GM19099 (cell line): Measurements from ENCODE around the gene BARX2.

Source experiments
- POLR2A ChIP-seq: IDR thresholded peaks from 3 replicates; pipeline ENCODE4 v1.6.1; 2011; ENCODE audit warnings: low read depth; ENCODE audit not compliant: insufficient read length; ENCODE audit errors: extremely low read depth

Gene BARX2

DNA sequence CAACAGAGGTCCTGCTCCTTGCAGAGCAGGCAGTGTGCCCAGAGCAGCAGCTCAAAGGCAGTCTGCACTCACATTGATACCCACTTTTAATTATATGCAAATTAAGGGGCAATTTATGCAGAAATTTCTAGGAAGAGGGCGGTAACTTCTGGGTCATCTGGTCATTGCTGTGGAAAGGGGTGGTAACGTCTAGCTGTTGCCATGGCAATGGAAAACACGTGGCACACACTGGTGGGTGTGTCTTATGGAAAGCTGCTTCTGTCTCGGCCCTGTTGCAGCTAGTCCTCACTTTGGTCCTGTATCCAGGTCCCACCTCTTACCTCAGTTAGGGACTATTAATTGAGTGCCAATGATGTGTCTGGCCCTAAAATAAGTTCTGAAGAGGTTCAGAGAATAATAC lies 36.8 kb downstream of the BARX2 start:
- no peak for TF ChIP-seq POLR2A

DNA sequence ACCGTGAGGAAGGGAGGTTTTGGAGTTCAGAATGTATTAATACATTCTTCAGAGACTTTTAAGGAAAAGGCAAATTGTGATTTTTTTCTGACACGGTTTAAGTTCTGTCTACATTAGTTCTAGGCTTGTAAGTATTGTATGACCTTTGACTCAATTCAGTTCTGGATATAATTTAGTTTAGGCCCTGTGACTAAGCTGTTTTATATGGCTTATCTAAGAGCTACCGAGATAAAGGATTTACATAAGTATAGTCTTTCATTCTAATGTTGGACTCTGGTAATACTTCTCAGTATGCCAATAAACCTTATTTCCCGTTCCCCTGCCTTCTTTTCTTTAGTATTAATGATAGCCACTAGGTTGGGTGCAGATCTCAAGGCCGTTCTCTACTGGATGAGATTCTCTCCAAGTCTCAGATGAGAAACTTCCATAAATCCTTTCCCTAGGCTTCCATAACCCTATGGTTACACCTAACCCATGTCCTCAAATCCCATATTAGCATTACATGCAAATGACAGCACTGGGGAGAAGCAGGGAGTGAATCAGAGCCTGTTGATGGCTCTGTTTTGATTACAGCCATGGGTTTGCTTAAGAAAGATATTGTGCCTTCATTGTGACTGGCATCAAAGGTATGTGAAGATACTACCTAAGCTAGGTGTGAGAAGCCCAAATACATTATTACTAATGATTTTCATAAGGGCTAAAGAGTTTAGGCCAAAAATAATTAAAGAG lies 38.7 kb downstream of the BARX2 start:
- TF ChIP-seq POLR2A: no peak

- TF ChIP-seq POLR2A: no peak
Measured at GRCh38 chr11:129416080-129416820, 40.6 kb downstream of the BARX2 start.

- no peak for TF ChIP-seq POLR2A
Measured at GRCh38 chr11:129417458-129417857, 41.8 kb downstream of the BARX2 start.

- no peak for TF ChIP-seq POLR2A
Measured at GRCh38 chr11:129418039-129418438, 42.4 kb downstream of the BARX2 start.

DNA sequence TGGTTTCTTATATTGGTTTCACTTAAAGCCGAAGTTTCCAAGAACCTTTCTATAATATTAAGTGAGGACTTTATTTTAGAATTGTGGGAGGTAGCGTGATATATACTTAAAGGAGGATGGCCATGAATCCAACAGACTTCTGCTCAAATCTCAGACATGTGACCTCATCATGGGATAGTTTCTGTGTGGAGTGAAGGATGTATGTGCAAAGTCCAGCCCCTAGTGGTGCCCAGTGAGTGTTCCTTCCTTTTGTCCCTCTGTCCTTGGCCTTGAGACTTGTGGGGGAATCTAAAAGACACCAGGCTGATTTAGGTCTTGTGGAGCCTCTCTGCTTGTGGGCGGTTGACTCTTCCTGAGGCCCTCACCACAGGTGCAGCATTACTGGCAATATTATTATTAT lies 43.7 kb downstream of the BARX2 start:
- no peak for TF ChIP-seq POLR2A

- TF ChIP-seq POLR2A: no peak
Measured at GRCh38 chr11:129423426-129423825, 47.8 kb downstream of the BARX2 start.

DNA sequence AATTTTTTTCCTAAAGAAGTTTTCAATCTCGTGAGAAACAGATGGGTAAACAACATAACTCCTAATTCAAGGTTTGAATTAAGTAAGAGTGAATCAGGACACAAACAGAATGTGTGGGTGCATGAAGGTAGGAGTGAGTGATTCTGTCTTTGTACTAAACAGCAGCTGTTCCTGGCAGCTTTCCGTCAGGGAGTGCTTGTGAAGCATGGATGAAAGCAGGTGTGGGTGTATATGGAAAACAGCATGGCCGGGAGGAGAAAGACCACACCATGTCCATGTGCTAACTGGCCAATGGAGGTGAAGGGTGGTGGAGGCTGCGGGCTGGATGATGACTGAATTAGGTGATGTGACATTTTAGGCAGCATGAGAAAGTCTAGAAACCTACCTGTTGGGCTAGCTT lies 49.6 kb downstream of the BARX2 start:
- TF ChIP-seq POLR2A: no peak

GRCh38 chr11:129426038-129426437 lies 50.4 kb downstream of the BARX2 start:
- TF ChIP-seq POLR2A: no peak

- TF ChIP-seq POLR2A: no peak
Measured at GRCh38 chr11:129426776-129427175, 51.1 kb downstream of the BARX2 start.

GRCh38 chr11:129427376-129427775 lies 51.7 kb downstream of the BARX2 start:
- TF ChIP-seq POLR2A: no peak

GRCh38 chr11:129427816-129428406 lies 52.3 kb downstream of the BARX2 start:
- TF ChIP-seq POLR2A: no peak

DNA sequence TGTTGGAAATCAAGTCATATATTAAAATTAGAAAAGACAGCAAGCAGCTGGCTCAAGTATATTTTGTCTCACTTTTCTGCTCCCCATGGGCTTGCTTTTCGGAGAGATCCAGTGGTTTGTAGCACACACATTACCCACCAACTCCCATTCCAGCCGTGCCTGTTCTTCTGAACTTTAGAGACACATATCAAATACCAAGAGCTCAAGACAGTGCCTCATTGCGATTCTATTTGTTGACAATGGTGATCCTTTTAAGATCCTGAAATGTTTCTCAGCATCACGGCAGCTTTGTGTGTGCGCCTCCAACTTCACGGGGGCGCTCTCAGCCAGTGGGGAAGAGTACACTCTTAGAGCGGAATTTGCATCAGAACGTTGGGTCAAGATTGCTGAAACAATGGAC lies 52.9 kb downstream of the BARX2 start:
- no peak for TF ChIP-seq POLR2A

DNA sequence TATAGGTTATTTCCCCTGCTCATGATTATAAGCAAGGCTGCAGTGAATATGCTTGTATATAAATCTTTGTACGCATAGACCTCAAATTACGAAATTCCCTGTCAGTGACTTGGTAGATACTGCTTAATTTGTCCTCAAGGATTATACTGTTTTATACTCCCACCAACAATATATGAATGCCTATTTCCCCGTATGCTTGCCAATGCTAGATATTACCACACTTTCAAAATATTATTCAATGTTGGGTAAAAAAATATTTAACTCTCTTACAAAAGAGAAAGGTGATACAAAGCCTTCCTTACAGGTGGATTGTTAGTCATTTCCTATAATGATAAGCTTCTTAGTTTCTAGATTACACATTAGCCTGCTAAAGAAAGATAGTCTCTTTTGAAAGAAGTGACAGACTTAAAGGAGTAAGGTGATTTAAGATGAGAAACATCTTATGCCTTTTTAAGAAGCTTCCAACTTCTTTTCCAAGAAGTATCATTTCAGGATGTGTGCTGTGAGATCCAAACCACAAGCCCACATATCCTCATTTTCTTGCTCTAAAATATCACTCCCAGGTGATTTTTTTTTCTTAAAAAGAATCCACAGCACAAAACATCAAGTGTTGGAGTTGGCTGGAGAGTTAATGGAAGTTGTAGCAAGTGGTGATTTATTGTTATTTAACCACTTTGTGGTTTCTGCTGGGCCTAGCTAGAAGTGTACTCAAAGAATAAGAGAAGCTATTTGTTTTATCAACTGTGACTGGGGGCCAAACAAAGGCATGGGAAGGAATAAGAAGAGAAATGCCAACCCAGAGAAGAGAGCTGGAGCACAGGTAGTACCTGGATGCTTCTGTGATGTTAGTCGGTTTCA lies 59.2 kb downstream of the BARX2 start:
- TF ChIP-seq POLR2A: no peak
